Keratinocyte (primary cell): ENCODE measurements around the gene SEC24D. TPM values are rescaled to one million over a fixed set of nuclear protein-coding genes. Genes with fewer than 3 reads are reported as not detected.

Source experiments
- DNase-seq: peaks from one replicate; pipeline ENCODE4 v3.0.0-alpha.2; 2011; ENCODE audit warnings: low read depth, missing footprints, low spot score
- FAIRE-seq: peaks from 2 replicates; lab custom pipeline; 2011; peaks lifted over from hg19 to GRCh38; lab: Jason Lieb, UNC
- H2AFZ ChIP-seq: 2 replicates; pipeline ENCODE4 v1.6.0; 2012; ENCODE audit warnings: low read length, control low read depth, inconsistent platforms; ENCODE audit not compliant: control insufficient read depth
- H3K27ac ChIP-seq: 2 replicates; pipeline ENCODE4 v1.5.1; 2011; ENCODE audit warnings: low read length; ENCODE audit not compliant: control insufficient read depth, insufficient read depth
- H3K27me3 ChIP-seq: 3 replicates; pipeline ENCODE4 v1.6.0; 2011; ENCODE audit warnings: low read length; ENCODE audit not compliant: control insufficient read depth, insufficient read depth; ENCODE audit errors: extremely low read depth
- H3K36me3 ChIP-seq, 2 experiments: 2 replicates in 1 of 2; 3 replicates in 1 of 2; pipeline ENCODE4 v1.5.1; 2011; ENCODE audit warnings: low read length in 2 of 2, mild to moderate bottlenecking in 1 of 2; ENCODE audit not compliant: control insufficient read depth in 2 of 2, insufficient read depth in 2 of 2; ENCODE audit errors: extremely low read depth in 1 of 2
- H3K4me1 ChIP-seq: 3 replicates; pipeline ENCODE4 v1.5.1; 2011; ENCODE audit warnings: low read length; ENCODE audit not compliant: control insufficient read depth, insufficient read depth; ENCODE audit errors: extremely low read depth
- H3K4me2 ChIP-seq: 3 replicates; pipeline ENCODE4 v1.6.0; 2011; ENCODE audit warnings: low read depth, low read length; ENCODE audit not compliant: control insufficient read depth, insufficient read depth; ENCODE audit errors: extremely low read depth
- H3K4me3 ChIP-seq, 3 experiments: fragments of 200-600 bp in 1 of 3; sonication (generic) in 1 of 3; 2 replicates in 2 of 3; 3 replicates in 1 of 3; pipeline ENCODE4 v1.5.1; 2011 to 2016; ENCODE audit warnings: low read length in 3 of 3, mild to moderate bottlenecking in 3 of 3, control low read depth in 2 of 3, inconsistent platforms in 1 of 3, low read depth in 1 of 3, mixed read lengths in 1 of 3, mixed run types in 1 of 3, moderate library complexity in 1 of 3; ENCODE audit not compliant: control insufficient read depth in 2 of 3, insufficient read depth in 2 of 3; ENCODE audit errors: extremely low read depth in 1 of 3
- H3K79me2 ChIP-seq: 2 replicates; pipeline ENCODE4 v1.6.0; 2012; ENCODE audit warnings: low read length; ENCODE audit not compliant: control insufficient read depth, insufficient read depth
- H3K9ac ChIP-seq: 3 replicates; pipeline ENCODE4 v1.6.0; 2011; ENCODE audit warnings: low read length; ENCODE audit not compliant: control insufficient read depth, insufficient read depth; ENCODE audit errors: extremely low read depth
- H3K9me1 ChIP-seq: 3 replicates; pipeline ENCODE4 v1.6.0; 2011; ENCODE audit warnings: low read length; ENCODE audit not compliant: control insufficient read depth, insufficient read depth; ENCODE audit errors: extremely low read depth
- H3K9me3 ChIP-seq: 2 replicates; pipeline ENCODE4 v1.5.1; 2012; ENCODE audit warnings: low read depth, low read length; ENCODE audit not compliant: control insufficient read depth
- H4K20me1 ChIP-seq: 3 replicates; pipeline ENCODE4 v1.6.0; 2011; ENCODE audit warnings: low read length; ENCODE audit not compliant: control insufficient read depth, insufficient read depth; ENCODE audit errors: extremely low read depth
- CTCF ChIP-seq, 3 experiments: IDR thresholded peaks in 1 of 3; conservative IDR thresholded peaks in 1 of 3; optimal IDR thresholded peaks in 1 of 3; 2 replicates in 2 of 3; 3 replicates in 1 of 3; pipeline versions ENCODE3 to v1.5.1; 2011; ENCODE audit warnings: low read length in 3 of 3, mild to moderate bottlenecking in 3 of 3, moderate library complexity in 2 of 3, control low read depth in 1 of 3, inconsistent platforms in 1 of 3; ENCODE audit not compliant: insufficient read depth in 2 of 3; ENCODE audit errors: extremely low read depth in 1 of 3
- EZH2 ChIP-seq: IDR thresholded peaks from one replicate; pipeline ENCODE4 v1.6.1; 2012; ENCODE audit warnings: inconsistent platforms, mild to moderate bottlenecking, low read length, moderate library complexity
- dilution Hi-C: fragments of 300-500 bp; cut with MboI; formaldehyde crosslinking; loops from one replicate; pipeline ENCODE4 v1.7.0; 2020; ENCODE audit warnings: low sequenced_read_pairs; ENCODE audit not compliant: extremely low pct_ligation_motif_present
- polyA plus RNA-seq, 5 experiments: library from polyadenylated mRNA; depleted of rRNA in 3 of 5; stranded (reverse) in 3 of 5; stranded (forward) in 1 of 5; unstranded in 1 of 5; fragments of >200 nt; gene quantifications; 1 replicate in 1 of 5; 2 replicates in 3 of 5; 3 replicates in 1 of 5; pipeline versions ENCODE4 v1.2.1 to v1.2.3, GENCODE V29; 2011 to 2012; ENCODE audit warnings: missing spikeins in 2 of 5, low read depth in 1 of 5, low replicate concordance in 1 of 5

Gene SEC24D
- polyA plus RNA-seq, 1 donor (not counting 4 experiments of a cell fraction or from before 2014, with no cell fraction given): 24.9 TPM

GRCh38 chr4:118801895-118802575, 33.9 kb downstream of the SEC24D start:
- no peak overlapping the region for H3K4me2 ChIP-seq
- H3K4me3 ChIP-seq: no peak overlapping the region
- dilution Hi-C loops: no loop called here
- H3K79me2 ChIP-seq: no peaks in the 10 kb centered on the region
- H3K9me1 ChIP-seq: no peaks in the 10 kb centered on the region
- H3K36me3 ChIP-seq: peaks cover 13 to 21% of the 10 kb centered on the region in 2 experiments
- no peak for FAIRE-seq
- no peaks in the 10 kb centered on the region for H3K27me3 ChIP-seq
- no peaks in the 10 kb centered on the region for H3K9me3 ChIP-seq
- H3K4me1 ChIP-seq: no peaks in the 10 kb centered on the region
- no peak overlapping the region for H3K9ac ChIP-seq
- TF ChIP-seq CTCF (optimal IDR thresholded peaks at IDR 0.05 in 1 of 3, IDR thresholded peaks at IDR 0.05 in 1 of 3, conservative IDR thresholded peaks at IDR 0.05 in 1 of 3; ENCODE audit: extremely low read depth in 1 of 3, insufficient read depth in 2 of 3, low read length in 3 of 3): no peak
- TF ChIP-seq EZH2: no peak
- no peak overlapping the region for H2AFZ ChIP-seq
- no peak for DNase-seq
- no peaks in the 10 kb centered on the region for H4K20me1 ChIP-seq
- H3K27ac ChIP-seq: no peak overlapping the region

GRCh38 chr4:118799231-118799942, 36.5 kb downstream of the SEC24D start:
- Histone ChIP-seq H4K20me1 (no peaks in the 10 kb centered on the region), H3K36me3 (peaks cover 15 to 29% of the 10 kb centered on the region in 2 experiments), H3K4me1 (no peaks in the 10 kb centered on the region), H3K79me2 (no peaks in the 10 kb centered on the region), H3K9ac (no peak overlapping the region), H3K27ac (no peak overlapping the region), H3K9me1 (no peaks in the 10 kb centered on the region), H3K4me3 (no peak overlapping the region), H3K4me2 (no peak overlapping the region), H3K9me3 (no peaks in the 10 kb centered on the region), H2AFZ (no peak overlapping the region), H3K27me3 (no peaks in the 10 kb centered on the region)
- dilution Hi-C loops: no loop called here
- TF ChIP-seq CTCF (optimal IDR thresholded peaks at IDR 0.05 in 1 of 3, IDR thresholded peaks at IDR 0.05 in 1 of 3, conservative IDR thresholded peaks at IDR 0.05 in 1 of 3; ENCODE audit: extremely low read depth in 1 of 3, insufficient read depth in 2 of 3, low read length in 3 of 3) (no peak), EZH2 (no peak)
- DNase-seq: no peak
- no peak for FAIRE-seq
